Urinary bladder (tissue), 4 donors: Measurements from ENCODE around the gene GPT2. TPM values are rescaled to one million over a fixed set of nuclear protein-coding genes. Genes with fewer than 3 reads are reported as not detected.

ENCODE experiments used
- DNase-seq: peaks from one replicate; pipeline ENCODE4 v3.0.0-alpha.2; 2015; ENCODE audit errors: extremely low spot score
- H3K27ac ChIP-seq: one replicate; pipeline ENCODE4 v1.5.1; 2013; ENCODE audit warnings: low read depth, mild to moderate bottlenecking, moderate library complexity
- H3K36me3 ChIP-seq: one replicate; pipeline ENCODE4 v1.6.1; 2013; ENCODE audit warnings: mild to moderate bottlenecking, moderate library complexity; ENCODE audit not compliant: insufficient read depth
- H3K4me1 ChIP-seq: one replicate; pipeline ENCODE4 v1.6.1; 2013; ENCODE audit warnings: mild to moderate bottlenecking, moderate library complexity; ENCODE audit not compliant: insufficient read depth
- H3K4me3 ChIP-seq: one replicate; pipeline ENCODE4 v1.5.1; 2013; ENCODE audit warnings: low read depth, low read length
- WGBS: extraction: QIAGEN DNeasy Blood & Tissue Kit; methylation state at CpG from one replicate; pipeline ENCODE4 v1.1.7; 2013; 5-methylcytosine and 5-hydroxymethylcytosine counted together
- polyA plus RNA-seq: library from polyadenylated mRNA; stranded (reverse); fragments of 200-250 nt; gene quantifications from one replicate; pipeline ENCODE4 v1.2.3, GENCODE V29; 2013
- total RNA-seq: library from RNA; depleted of rRNA; stranded (reverse); fragments of >200 nt; gene quantifications from one replicate; pipeline ENCODE4 v1.2.3, GENCODE V29; 2014
- donor health status: healthy with polysubstance abuse.
- donor health status: healthy.

Gene GPT2
- total and polyA plus RNA-seq, 2 donors = 3.7 to 4.8 TPM

DNA sequence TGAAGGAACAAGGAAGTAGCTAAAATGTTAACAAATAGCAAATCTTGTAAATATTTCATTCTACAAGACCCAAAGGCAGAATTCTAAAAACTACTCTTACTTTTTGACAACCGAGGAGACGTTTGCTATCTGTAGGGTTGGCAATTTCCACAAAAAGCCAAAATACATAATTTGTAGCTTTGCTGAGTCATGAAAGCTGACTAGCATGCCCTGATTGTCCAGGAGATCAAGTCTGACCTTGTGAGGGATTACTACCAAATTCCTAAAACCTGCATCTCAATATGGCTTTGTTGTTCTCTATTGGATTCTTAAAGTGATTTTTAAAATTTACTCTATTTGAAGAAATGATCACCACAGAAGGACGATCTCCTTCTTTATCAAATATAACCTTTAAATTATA is 78.5 kb downstream of the GPT2 start:
- Histone ChIP-seq H3K4me1 (no peaks in the 10 kb centered on the region), H3K27ac (no peak overlapping the region), H3K4me3 (no peak overlapping the region), H3K36me3 (peaks cover 7% of the 10 kb centered on the region)
- no peak for DNase-seq
- 69% methylated on average over 3 of the region's 3 CpGs for WGBS

DNA sequence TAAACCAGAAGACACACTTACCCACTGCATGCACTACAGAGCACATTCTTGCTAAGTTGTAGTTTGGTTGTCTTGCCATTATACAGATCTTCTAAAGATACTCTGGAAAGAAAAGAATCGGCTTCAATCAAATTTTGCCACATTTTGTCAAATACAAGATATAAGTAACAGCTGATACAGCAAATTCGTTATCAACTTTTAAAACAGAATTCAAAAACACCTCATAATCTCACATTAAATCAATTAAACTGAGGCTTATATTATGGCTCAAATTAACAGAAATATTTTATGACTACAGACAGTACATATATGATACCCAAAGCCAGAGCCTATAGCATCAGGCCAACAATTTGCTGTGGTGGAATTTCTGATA is 83.9 kb downstream of the GPT2 start:
- Histone ChIP-seq H3K4me1 (no peaks in the 10 kb centered on the region), H3K36me3 (peaks cover 7% of the 10 kb centered on the region), H3K4me3 (no peak overlapping the region), H3K27ac (no peak overlapping the region)
- WGBS = 95% methylated on average over 2 of the region's 2 CpGs
- no peak for DNase-seq

DNA sequence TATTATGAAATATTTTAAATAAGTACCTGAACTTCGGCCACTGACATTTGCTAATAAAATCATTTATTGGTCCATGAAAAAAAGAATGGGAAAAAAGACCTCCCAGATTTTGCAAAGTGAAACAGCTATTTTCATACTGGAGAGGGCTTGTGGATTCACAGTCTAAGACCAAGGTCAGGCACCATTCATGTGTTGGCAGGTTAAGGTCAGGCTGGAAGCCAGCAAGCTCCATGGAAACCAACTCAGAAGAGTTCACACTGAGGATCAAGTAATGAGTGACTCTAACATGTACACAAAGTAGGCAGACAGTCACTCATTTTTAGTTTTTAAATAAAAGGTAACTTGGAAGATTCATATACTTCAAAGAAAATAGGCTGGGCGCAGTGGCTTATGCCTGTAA is 85.9 kb downstream of the GPT2 start:
- Histone ChIP-seq H3K4me1 (no peaks in the 10 kb centered on the region), H3K4me3 (no peak overlapping the region), H3K27ac (no peak overlapping the region), H3K36me3 (peaks cover 7% of the 10 kb centered on the region)
- WGBS = 90% methylated on average over 2 of the region's 2 CpGs
- no peak for DNase-seq

DNA sequence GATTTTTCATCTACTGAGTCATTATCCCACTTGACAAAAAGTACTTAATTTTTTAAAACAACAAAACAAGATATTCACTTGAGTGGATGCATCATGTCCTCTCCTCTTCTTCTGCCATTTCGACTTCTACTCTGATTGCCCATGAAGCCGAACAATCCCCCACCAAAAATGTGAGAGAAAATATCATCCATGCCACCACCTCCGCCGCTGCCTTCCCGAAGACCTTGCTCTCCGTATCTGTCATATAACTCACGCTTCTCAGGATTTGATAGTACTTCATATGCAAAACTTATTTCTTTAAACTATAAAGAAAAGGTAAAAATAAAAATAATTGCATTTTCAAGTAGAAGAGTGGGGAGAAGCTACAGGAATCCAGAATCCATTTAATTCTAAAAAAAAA is 87.1 kb downstream of the GPT2 start:
- 94% methylated on average over 7 of the region's 7 CpGs for WGBS
- Histone ChIP-seq H3K4me3 (no peak overlapping the region), H3K27ac (no peak overlapping the region), H3K4me1 (no peaks in the 10 kb centered on the region), H3K36me3 (peaks cover 7% of the 10 kb centered on the region)
- DNase-seq = no peak

DNA sequence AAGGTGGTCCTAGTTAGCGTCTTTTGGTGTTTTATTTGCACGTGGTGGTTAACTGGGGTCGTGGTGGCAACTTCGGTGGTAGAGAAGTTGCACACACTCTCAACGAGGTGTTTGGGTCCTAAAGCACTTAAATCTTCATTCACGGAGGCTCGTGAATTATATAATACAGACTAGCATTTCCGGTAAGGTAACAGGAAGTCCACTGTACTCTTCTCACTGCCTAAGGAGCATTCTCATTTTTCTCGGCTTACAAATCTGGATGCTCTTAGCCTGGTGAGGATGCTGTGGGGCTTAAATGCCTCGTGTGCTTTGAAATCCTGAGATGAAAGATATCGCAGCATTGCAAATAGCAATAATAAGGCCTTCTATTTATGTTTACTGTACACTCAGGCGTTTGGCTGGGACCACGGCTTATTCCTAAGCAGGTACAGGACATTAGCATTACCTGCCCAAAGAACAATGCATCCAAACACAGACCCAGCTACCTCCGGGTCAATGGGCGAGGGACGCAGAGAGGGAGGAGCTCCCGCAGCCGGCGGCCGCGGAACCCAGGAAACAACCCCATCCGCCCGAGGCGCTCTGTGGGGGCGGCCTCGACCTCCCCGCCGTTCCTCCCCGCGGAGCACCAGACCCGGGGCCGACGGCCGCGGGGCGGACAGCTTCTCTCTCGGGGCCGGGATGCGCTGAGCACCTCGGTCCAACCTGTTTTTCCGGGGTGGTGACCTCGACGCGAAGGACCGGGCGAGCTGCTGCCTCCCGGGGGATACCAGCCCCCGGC is 88.5 kb downstream of the GPT2 start:
- no peaks in the 10 kb centered on the region for H3K4me1 ChIP-seq

DNA sequence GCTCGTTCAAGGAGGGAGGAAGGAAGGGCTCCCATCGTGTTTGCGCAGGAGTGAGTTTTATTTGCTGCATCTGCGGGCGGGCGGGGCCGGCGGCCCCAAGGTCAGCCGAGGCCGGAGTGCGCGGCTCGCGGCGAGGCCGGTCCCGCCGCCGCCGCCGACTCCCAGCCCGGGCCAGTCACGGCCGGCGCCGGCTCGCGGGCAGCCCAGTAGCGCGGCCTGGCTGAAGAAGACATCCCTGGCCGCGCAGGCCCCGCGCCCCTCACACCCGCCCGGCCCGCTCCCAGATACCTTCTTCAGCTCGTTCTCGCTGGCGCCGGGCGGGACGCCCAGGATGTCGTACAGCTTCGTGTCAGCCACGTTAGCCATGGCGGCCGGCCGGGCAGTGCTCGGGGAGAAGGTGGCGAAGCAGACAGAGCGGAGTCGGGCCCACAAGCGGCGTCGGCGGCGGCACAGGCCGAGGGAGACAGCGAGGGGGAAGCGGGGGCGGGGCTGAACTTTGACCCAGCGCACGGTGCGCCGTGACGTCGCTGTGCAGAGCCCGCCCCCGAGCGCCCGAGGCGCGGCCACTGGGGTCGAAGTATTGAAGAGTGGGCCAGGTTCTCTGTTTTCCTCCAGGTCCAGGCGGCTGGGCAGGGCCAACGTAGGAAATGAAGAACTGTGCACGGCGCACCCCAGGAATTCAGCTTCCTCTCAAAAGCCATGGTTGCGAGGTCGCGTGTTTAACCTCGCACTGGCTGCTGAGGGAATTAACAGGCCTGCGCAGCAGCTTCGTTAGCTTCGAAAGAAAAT is 89.2 kb downstream of the GPT2 start, which contains the start of gene DNAJA2:
DNAJA2 (minus strand) TSS at position 468 of the 789 bp plus-strand sequence; CDS start at position 366, 102 bp downstream.
- Histone ChIP-seq H3K4me3 (peak within 1 kb of the TSS; percentile 99), H3K36me3 (no peaks in the 10 kb centered on the region), H3K27ac (peak within 1 kb of the TSS; percentile 96), H3K4me1 (no peaks in the 10 kb centered on the region)
- WGBS = under 1% methylated on average over 86 of the region's 86 CpGs
- peak; percentile 70 for DNase-seq

More for the DNA sequence above, 88.5 kb downstream of the GPT2 start:
- under 1% methylated on average over 48 of the region's 48 CpGs for WGBS
- Histone ChIP-seq H3K4me3 (peak overlapping the region; percentile 99), H3K36me3 (peaks cover 1% of the 10 kb centered on the region), H3K27ac (peak overlapping the region; percentile 96)
- DNase-seq = no peak

DNA sequence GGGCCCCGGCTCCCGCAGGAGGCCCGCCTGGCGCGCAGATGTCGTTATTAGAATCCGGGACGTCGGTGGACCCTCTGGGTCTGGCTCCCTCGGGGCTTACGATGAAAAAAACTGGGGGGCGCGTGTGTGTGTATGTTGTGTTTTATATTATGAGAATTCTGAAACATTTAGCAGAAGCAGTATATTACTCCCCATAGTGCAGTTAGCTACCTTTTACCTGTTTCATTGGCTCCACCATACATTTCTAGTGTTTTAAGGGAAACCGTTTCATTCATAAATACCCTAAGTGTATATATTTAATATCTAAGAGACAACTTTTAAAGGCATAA is 89.8 kb downstream of the GPT2 start:
- DNase-seq = no peak
- 4% methylated on average over 14 of the region's 14 CpGs for WGBS
- peak overlapping the region; percentile 96 for H3K27ac ChIP-seq
- H3K4me3 ChIP-seq = peak overlapping the region; percentile 99
- H3K4me1 ChIP-seq = no peaks in the 10 kb centered on the region
- no peaks in the 10 kb centered on the region for H3K36me3 ChIP-seq

DNA sequence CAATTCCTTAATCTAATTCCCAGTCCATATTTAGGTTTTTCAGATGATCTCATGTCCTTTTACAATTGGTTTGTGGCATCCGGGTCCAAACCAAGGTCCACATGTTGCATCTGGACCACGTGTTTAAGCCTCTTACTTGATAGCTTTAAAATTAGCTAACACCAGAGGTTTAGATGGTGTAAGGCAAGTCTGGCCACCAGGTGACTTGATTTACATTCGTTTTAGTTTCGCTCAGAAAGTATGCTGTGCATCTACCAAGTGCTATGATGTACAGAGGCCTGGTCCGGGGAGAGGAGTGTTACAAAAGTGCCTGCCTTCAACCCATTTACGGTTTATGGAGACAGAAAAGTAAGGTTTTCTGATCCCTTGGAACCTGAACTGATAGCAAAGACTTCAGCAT is 90.2 kb downstream of the GPT2 start:
- no peak for DNase-seq
- Histone ChIP-seq H3K27ac (peak overlapping the region; percentile 96), H3K36me3 (no peaks in the 10 kb centered on the region), H3K4me3 (peak overlapping the region; percentile 99), H3K4me1 (no peaks in the 10 kb centered on the region)
- WGBS = 71% methylated on average over 6 of the region's 6 CpGs

DNA sequence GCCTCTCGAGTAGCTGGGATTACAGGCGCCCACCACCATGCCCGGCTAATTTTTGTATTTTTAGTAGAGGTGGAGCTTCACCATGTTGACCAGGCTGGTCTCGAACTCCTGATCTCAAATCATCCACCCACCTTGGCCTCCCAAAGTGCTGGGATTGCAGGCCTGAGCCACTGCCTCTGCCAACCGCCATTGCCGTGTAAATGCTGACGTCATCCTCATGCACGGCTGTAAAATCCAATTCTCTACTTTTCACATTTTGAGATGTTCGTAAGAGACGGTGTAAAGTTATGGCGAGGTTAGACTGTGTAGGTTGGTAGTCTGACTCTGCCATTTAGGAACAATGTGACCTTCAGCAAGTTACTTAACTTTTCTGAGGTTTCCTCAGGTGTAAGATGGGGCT is 91.0 kb downstream of the GPT2 start:
- no peak for DNase-seq
- no peaks in the 10 kb centered on the region for H3K36me3 ChIP-seq
- H3K4me3 ChIP-seq = no peak overlapping the region
- no peaks in the 10 kb centered on the region for H3K4me1 ChIP-seq
- WGBS = 94% methylated on average over 11 of the region's 11 CpGs
- no peak overlapping the region for H3K27ac ChIP-seq

DNA sequence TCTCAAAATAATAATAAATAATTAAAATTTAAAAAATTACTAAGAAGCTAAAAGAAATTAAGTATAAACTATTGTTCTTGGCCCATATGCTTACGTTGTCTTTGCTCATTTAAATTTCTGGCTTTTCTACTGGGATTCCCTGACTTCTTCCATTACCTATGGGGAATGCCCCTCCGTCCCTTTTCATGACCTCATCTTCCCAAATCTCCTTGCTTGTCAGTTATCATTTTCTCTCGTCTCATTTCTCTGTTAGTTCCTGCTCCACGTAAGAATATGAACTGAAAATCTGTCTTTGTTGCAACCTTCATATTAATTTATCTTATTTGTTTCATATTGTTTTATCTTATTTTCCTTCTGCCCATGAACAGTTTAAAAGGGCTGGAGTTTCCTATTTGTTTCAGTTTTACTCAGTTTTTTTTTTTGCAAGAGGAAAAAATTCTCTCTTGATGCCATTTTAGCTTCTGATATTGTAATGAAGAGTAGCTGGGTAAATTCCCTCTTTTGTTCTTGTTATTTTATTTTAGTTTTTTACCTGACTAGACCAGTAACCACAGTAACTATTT is 91.8 kb downstream of the GPT2 start:
- H3K4me3 ChIP-seq = no peak overlapping the region
- WGBS = 79% methylated on average over 4 of the region's 4 CpGs
- H3K36me3 ChIP-seq = no peaks in the 10 kb centered on the region
- no peaks in the 10 kb centered on the region for H3K4me1 ChIP-seq
- no peak overlapping the region for H3K27ac ChIP-seq
- DNase-seq = no peak

DNA sequence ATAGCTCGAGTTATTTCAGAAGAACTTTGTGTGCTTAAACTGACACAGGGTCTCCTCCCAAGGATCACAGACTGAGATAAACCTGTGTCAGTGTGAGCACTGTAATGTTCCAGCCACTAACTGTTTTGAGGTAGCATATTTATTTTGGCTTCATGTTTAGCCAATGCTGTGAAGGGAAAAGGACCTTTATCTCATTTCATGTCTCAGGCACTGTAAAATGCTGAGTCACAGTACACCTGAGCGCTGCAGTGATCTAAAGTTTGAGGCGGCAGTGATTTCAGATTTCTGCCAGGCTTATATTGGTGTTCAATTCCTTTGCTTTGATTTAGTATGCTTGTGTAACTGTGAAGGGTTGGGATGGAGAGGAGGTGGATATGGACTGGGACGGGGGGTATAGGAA is 92.4 kb downstream of the GPT2 start:
- no peak for DNase-seq
- Histone ChIP-seq H3K27ac (no peak overlapping the region), H3K4me3 (no peak overlapping the region), H3K36me3 (no peaks in the 10 kb centered on the region), H3K4me1 (no peaks in the 10 kb centered on the region)
- 78% methylated on average over 4 of the region's 4 CpGs for WGBS
